GM12801 (cell line): ENCODE measurements around the gene ZNF79.

ENCODE experiments used
- TF ChIP-seq, protein P1 (sequence below): IDR thresholded peaks from one replicate; pipeline ENCODE4 v1.5.1; 2011; ENCODE audit warnings: control low read depth; ENCODE audit not compliant: insufficient read length; ENCODE audit errors: extremely low read depth

Gene ZNF79

DNA sequence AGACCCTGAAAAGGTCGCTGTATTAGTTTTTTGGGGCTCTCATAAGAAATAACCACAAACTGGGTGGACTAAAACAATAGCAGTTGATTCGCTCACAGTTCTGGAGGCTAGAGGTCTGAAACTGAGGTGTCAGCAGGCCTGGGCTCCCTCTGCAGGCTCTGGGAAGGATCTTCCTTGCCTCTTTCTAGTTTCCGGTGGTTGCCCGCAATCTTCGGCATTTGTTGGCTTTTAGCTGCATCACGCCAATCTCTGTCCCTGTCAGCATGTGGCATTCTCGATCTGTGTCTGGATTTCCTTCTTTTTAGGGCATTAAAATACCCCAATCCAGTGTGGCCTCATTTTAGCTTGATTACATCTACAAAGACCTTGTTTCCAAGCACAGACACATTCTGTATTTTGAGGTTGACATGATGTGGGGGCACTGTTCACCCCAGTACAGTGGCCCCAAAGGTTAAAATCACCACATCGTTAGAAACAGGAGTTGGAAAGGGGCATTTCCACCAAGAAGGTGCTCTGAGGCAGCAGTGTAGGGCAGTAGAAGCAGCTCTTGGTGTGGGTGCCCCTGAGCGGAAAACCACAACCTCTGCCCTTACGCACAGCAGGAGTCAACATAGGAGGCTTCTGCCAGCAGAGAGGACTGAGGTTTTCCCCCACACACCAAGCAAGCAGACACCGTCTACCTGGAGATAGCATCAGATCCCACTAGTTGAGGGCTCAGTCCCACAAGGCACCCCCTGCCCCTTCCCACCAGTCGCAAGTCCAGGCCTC is 13.5 kb downstream of the ZNF79 start:
- TF ChIP-seq, protein P1, sequence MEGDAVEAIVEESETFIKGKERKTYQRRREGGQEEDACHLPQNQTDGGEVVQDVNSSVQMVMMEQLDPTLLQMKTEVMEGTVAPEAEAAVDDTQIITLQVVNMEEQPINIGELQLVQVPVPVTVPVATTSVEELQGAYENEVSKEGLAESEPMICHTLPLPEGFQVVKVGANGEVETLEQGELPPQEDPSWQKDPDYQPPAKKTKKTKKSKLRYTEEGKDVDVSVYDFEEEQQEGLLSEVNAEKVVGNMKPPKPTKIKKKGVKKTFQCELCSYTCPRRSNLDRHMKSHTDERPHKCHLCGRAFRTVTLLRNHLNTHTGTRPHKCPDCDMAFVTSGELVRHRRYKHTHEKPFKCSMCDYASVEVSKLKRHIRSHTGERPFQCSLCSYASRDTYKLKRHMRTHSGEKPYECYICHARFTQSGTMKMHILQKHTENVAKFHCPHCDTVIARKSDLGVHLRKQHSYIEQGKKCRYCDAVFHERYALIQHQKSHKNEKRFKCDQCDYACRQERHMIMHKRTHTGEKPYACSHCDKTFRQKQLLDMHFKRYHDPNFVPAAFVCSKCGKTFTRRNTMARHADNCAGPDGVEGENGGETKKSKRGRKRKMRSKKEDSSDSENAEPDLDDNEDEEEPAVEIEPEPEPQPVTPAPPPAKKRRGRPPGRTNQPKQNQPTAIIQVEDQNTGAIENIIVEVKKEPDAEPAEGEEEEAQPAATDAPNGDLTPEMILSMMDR = no peak

DNA sequence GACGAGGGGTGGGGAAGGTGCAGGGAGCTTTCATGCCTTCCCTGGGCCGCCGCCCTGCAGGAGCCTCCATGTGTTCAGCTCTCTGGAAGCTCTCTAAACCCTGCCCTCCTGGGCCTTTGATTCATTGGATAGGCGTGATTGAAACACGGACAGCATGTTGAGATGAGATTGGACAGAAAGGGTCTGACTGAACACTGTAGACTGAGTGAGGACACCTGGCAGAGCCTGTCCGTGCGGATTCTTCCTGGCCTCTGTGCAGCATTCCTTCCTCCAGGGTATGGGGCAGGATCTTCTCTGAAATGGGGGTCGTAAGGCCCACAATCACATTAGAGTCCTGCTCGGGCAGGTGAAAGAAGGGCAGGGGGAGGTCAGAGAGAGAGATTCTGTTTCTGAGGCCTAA is 14.2 kb downstream of the ZNF79 start:
- TF ChIP-seq, protein P1 = no peak

DNA sequence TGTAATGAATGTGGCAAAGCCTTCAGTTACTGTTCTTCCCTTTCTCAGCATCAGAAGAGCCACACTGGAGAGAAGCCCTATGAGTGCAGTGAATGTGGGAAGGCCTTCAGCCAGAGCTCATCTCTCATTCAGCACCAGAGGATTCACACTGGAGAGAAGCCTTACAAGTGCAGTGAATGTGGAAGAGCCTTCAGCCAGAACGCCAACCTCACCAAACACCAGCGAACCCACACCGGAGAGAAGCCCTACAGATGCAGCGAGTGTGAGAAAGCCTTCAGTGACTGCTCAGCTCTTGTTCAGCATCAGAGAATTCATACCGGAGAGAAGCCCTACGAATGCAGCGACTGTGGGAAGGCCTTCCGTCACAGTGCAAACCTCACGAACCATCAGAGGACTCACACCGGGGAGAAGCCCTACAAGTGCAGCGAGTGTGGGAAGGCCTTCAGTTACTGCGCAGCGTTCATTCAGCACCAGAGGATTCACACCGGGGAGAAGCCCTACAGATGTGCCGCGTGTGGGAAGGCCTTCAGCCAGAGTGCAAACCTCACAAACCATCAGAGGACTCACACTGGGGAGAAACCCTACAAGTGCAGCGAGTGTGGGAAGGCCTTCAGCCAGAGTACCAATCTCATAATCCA is 20.2 kb downstream of the ZNF79 start:
- TF ChIP-seq, protein P1 = no peak

GRCh38 chr9:127444921-127445850 is 21.0 kb downstream of the ZNF79 start:
- TF ChIP-seq, protein P1 = no peak

DNA sequence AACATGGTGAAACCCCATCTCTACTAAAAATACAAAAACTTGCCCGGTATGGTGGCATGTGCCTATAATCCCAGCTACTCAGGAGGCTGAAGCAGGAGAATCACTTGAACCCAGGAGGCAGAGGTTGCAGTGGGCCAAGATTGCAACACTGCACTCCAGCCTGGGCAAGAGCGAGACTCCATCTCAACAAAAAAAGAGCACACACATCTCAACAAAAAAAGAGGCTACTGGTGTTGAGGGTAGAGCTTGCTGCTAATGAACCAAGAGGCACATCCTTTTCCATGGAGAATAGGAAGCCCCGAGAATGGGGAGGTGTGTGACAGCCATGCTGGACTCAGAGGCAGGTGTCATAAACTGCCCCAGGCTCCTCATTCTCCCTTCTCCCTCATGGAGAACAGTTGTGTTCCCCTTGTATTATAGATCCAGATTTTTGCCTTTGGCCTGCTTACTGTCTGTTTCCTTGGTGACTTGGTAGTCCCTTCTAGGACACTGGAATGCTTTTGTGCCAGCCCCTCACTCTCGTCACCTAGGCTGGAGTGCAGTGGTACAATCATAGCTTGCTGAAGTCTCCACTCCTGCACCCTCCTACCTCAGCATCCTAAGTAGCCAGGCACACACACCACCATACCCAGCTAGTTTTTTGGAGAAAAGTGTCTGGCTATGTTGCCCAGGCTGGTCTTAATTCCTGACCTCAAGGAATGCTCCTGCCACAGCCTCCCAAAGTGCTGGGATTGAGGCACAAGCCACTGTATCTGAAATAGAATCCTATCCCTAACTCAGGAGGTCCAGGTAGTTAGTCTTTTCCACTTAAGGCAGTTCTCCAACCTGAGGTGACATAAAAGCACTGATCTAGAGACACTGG is 21.9 kb downstream of the ZNF79 start:
- TF ChIP-seq, protein P1 = no peak

DNA sequence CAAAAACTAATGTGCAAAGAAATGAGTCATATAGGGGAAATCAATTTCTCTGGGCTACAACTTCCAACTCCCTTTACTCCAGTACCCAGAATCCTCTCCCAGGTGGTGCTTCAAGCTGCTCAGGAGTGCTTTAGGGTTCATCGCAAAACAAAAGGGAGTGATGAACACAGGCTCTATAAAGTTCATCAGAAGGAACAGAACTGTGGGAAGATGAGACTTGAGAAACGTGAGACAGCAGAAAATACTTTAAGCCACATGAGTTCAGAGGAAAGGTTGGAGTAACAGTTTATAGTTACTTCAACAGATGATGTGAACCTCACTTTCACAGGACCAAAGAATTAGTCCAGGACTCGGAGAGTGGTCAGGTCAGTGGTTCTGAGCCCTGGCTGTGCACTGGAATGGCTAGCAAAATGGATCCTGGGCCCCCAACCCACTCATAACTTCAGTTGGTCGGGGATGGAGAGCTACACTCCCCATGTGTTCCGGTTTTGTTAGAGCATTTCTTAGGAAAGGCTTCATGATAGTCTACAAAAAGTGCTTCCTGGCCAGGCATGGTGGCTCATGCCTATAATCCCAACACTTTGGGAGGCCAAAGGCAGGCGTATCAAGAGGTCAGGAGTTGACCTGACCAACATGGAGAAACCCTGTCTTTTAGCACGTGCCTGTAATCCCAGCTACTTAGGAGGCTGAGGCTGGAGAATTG is 22.7 kb downstream of the ZNF79 start:
- TF ChIP-seq, protein P1 = no peak
